GM10248 (cell line): Measurements from ENCODE around the gene PLPP1.

ENCODE experiments used
- CTCF ChIA-PET: fragments of 300-600 bp; sonication (Branson Sonifier 250); formaldehyde crosslinking; extraction: SDS; loops from one replicate; lab custom pipeline; 2021; ENCODE audit warnings: antibody characterized with exemption; lab: Yijun Ruan, JAX
- POLR2A ChIA-PET: fragments of 350-650 bp; sonication (Branson Sonifier 250); formaldehyde crosslinking; extraction: SDS; loops from one replicate; lab custom pipeline; 2020; ENCODE audit warnings: antibody characterized with exemption; lab: Yijun Ruan, JAX
- DNase-seq: peaks from one replicate; pipeline ENCODE4 v3.0.0; 2012; ENCODE audit errors: extremely low spot score
- CTCF ChIP-seq: IDR thresholded peaks from 2 replicates; pipeline ENCODE4 v1.5.1; 2012; ENCODE audit warnings: mild to moderate bottlenecking, low read depth; ENCODE audit errors: extremely low read depth, missing control alignments, control extremely low read depth

The PLPP1 gene

GRCh38 chr5:55438998-55439397, 95.8 kb downstream of the PLPP1 start:
- ChIA-PET CTCF (interaction anchor here (1.4 kb wide), 1 partner anchor 20 kb away, joined by 3 read pairs; no protein-coding TSS in a partner anchor), POLR2A (no interaction called here)
- TF ChIP-seq CTCF = no peak
- no peak for DNase-seq

- no peak for TF ChIP-seq CTCF
- DNase-seq = no peak
- ChIA-PET POLR2A (no interaction called here), CTCF (interaction anchor here (0.9 kb wide), 1 partner anchor 24 kb away, joined by 3 read pairs; no protein-coding TSS in a partner anchor)
These were observed 96.9 kb downstream of the PLPP1 start for GRCh38 chr5:55437859-55438206.

- no peak for DNase-seq
- ChIA-PET CTCF (interaction anchor here (0.9 kb wide), 1 partner anchor 25 kb away, joined by 3 read pairs; no protein-coding TSS in a partner anchor), POLR2A (no interaction called here)
- no peak for TF ChIP-seq CTCF
These were observed 97.3 kb downstream of the PLPP1 start for GRCh38 chr5:55437452-55437851.

- no peak for TF ChIP-seq CTCF
- CTCF ChIA-PET = no interaction called here
- POLR2A ChIA-PET = no interaction called here
- no peak for DNase-seq
These were observed 102.2 kb downstream of the PLPP1 start for GRCh38 chr5:55432549-55432948.

- ChIA-PET POLR2A (no interaction called here), CTCF (interaction anchor here (1.5 kb wide), 1 partner anchor 16 kb away, joined by 3 read pairs; no protein-coding TSS in a partner anchor)
- no peak for DNase-seq
- TF ChIP-seq CTCF = no peak
These were observed 105.0 kb downstream of the PLPP1 start for GRCh38 chr5:55429613-55430253.

- ChIA-PET POLR2A (no interaction called here), CTCF (interaction anchor here (1.0 to 1.5 kb wide), 2 partner anchors 16 to 29 kb away, joined by 3 read pairs; no protein-coding TSS in a partner anchor)
- no peak for TF ChIP-seq CTCF
- no peak for DNase-seq
These were observed 105.5 kb downstream of the PLPP1 start for GRCh38 chr5:55429221-55429612.

- ChIA-PET CTCF (interaction anchor here (1.3 to 2.4 kb wide), 2 partner anchors 14 to 25 kb away, joined by 3 to 8 read pairs; no protein-coding TSS in a partner anchor), POLR2A (no interaction called here)
- DNase-seq = no peak
- no peak for TF ChIP-seq CTCF
These were observed 107.6 kb downstream of the PLPP1 start for GRCh38 chr5:55427157-55427556.
